ENCODE results near the gene KREMEN2.

Gene KREMEN2

DNA sequence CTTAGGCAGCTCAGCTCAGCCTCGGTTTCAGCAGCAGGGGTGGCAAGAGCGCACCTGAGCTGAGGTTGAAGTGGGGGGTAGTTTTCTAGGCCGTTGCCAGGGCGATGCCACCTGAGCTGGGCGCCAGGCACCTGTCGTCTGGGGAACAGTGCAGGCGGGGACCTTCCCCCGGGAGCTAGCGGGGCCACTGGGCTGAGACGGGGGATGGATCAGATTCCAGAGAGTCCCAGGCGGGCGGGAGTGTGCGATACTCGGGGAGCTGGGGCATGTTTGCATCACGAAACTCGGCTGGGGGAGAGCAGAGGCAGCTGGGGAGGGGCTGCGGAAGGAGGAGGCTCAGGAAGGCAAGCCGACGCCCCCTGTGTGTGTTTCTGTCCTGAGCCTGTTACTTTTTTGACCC, 48.2 kb downstream of the KREMEN2 start:
- intact Hi-C loops (cut with DNase I) = no loop called here
- DNase-seq = peak in 36 of 42 donors; percentile 17 to 83 (median 60)

DNA sequence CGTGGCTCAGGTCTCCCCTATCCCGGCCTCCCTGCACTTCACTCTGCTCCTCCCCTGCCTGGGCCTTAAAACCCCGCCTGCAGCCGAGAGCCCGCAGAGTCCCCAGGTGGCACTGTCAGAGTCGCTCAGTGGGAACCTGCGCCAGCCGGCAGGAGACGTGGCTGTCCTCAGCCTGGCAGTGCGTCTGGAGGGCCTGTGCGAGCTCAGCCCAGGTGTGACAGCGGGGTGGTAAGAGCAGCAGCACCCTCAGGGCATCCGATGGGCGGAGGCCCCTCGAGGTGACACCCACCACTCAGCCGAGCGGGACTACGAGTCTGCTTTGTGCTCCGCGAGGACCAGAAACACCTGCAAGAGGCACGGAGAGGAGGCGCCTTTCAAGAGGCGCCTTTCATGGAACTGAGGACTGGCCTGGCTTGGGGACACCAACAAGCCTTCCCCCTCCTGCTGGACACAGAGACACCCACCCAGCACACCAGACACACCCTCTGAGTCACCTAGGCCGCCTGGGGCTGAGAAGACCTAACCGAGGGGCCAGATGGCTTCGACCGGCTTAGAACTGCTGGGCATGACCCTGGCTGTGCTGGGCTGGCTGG, 48.8 kb downstream of the KREMEN2 start, which contains the start of gene CLDN9:
Gene CLDN9 (plus strand): TSS at position 96 of the 593 bp plus-strand sequence. CDS start 440 bp downstream, at position 536.
- intact Hi-C loops (cut with DNase I) = no loop called here
- peak in 20 of 42 donors; percentile 23 to 64 (median 47) for DNase-seq

DNA sequence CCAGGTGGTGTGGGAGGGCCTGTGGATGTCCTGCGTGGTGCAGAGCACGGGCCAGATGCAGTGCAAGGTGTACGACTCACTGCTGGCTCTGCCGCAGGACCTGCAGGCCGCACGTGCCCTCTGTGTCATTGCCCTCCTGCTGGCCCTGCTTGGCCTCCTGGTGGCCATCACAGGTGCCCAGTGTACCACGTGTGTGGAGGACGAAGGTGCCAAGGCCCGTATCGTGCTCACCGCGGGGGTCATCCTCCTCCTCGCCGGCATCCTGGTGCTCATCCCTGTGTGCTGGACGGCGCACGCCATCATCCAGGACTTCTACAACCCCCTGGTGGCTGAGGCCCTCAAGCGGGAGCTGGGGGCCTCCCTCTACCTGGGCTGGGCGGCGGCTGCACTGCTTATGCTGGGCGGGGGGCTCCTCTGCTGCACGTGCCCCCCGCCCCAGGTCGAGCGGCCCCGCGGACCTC, 49.4 kb downstream of the KREMEN2 start:
- no peak for DNase-seq
- intact Hi-C loops (cut with DNase I) = no loop called here

DNA sequence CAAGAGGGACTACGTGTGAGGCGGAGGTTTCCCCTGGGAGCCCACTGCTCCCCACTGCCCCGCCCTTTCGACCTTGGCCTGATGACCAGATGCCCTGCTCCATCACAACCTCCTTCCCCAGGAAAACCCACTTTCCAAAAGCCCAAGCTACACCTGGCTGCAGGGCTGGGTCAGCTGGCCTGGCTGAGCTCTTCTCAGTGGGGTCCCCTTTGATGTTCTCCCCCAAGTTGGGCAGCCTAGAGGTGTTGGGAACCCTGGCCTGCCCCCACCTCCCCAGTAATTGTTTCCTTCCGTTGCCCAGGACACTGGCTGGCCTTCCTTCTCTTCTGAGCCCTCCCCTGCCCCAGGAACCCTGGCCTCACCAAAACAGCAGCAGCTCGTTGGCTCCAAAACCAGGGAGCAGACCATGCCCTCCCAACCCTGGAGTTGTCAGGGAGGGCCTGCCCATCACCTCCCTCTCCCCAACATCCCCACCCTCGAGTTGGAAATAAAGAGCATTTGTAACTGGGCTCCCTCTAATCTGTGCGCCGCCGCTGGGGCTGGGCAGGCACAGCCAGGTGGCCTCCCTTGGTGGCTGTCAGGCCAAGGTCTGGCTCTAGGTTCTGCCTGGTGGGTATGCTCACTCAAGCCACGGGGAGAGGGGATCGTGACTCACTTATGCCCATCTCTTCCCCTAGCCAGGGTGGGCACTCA, 50.1 kb downstream of the KREMEN2 start:
- DNase-seq = no peak
- intact Hi-C loops (cut with DNase I) = no loop called here

- DNase-seq = no peak
- intact Hi-C loops (cut with DNase I) = no loop called here
These were observed 50.9 kb downstream of the KREMEN2 start for GRCh38 chr16:3014971-3015370.

DNA sequence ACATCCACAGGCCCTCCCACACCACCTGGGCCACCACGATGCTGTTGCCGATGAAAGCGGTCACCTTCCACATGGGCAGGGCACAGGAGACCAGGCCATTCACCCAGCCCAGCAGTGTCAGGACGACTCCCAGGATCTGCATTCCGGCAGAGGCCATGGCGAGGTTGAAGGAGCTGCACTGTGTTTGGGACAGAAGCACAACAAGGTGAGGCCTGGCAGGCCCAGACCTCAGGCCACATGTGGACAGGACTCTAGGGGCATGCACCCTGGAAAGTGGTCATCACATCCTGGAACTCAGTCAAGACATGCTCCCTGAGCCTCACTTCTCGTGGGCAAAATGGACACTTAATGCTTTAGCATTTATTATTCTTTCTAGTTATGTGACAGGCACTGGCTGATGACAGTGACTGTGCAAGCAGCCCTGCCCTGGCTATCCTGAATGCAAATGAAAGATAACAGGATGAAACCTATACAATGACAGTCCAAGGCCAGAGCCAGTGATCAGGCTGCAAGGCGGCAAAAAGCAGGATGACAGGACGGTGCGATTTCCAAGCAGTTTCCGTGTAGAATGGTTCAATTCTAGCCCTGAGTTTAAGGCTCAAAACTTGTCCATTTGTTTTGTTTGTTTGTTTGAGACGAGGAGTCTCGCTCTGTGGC, 51.9 kb downstream of the KREMEN2 start:
- intact Hi-C loops (cut with DNase I) = no loop called here

DNA sequence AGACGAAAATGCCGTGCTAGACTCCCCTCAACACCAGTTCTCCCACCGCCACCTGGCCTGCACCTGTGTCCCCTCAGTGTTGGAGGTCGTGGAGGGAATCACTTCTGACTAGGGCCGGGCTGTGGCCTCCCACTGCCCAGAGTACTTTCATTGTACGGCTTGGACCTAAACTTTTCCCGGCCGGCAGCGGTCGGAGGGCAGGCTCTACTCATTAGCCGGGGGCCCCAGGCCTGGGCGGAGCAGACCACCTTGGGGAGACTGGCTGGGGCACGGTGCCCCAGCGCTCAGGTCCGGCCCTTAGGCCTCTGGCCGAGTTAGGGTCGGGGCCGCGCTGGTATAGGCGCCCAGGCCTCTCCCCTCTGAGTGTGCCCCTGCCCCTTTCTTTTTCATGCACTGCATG, 53.3 kb downstream of the KREMEN2 start:
- intact Hi-C loops (cut with DNase I) = no loop called here
- no peak for DNase-seq

More for the DNA sequence above, 51.9 kb downstream of the KREMEN2 start:
- DNase-seq = no peak

Measured in head of caudate nucleus (tissue), 42 donors.